ENCODE measurements around the gene RAB26.

Gene RAB26

GRCh38 chr16:2181952-2182351 is 33.5 kb downstream of the RAB26 start:
- DNase-seq = no peak

- DNase-seq = no peak
These were observed 35.2 kb downstream of the RAB26 start for GRCh38 chr16:2183671-2184070.

- DNase-seq = no peak
These were observed 35.9 kb downstream of the RAB26 start for GRCh38 chr16:2184346-2184745.

GRCh38 chr16:2184962-2185361 is 36.5 kb downstream of the RAB26 start:
- DNase-seq = no peak

GRCh38 chr16:2186064-2186463 is 37.6 kb downstream of the RAB26 start:
- DNase-seq = no peak

GRCh38 chr16:2186505-2186904 is 38.1 kb downstream of the RAB26 start:
- no peak for DNase-seq

- DNase-seq = no peak
These were observed 38.8 kb downstream of the RAB26 start for GRCh38 chr16:2187212-2187611.

GRCh38 chr16:2188395-2188794 is 40.0 kb downstream of the RAB26 start:
- DNase-seq = no peak

- no peak for DNase-seq
These were observed 40.9 kb downstream of the RAB26 start for GRCh38 chr16:2189252-2189893.

GRCh38 chr16:2190002-2190658 is 41.7 kb downstream of the RAB26 start:
- DNase-seq = no peak

- DNase-seq = no peak
These were observed 42.4 kb downstream of the RAB26 start for GRCh38 chr16:2190659-2191445.

GRCh38 chr16:2191446-2191706 is 43.0 kb downstream of the RAB26 start:
- no peak for DNase-seq

- peak; percentile 18 for DNase-seq
These were observed 45.9 kb downstream of the RAB26 start for GRCh38 chr16:2194166-2194834.

GRCh38 chr16:2194852-2195321 is 46.5 kb downstream of the RAB26 start:
- DNase-seq = peak; percentile 77

GRCh38 chr16:2195322-2196161 is 47.1 kb downstream of the RAB26 start:
- peak; percentile 61 for DNase-seq

- DNase-seq = peak; percentile 61
These were observed 47.9 kb downstream of the RAB26 start, which contains the start of gene CASKIN1 for GRCh38 chr16:2196162-2196980. TSS of gene CASKIN1 (minus strand) at chr16:2196605. CDS start at chr16:2196432, 173 bp downstream.

GRCh38 chr16:2196981-2197511 is 48.6 kb downstream of the RAB26 start:
- no peak for DNase-seq

GRCh38 chr16:2197765-2198164 is 49.3 kb downstream of the RAB26 start:
- no peak for DNase-seq

- no peak for DNase-seq
These were observed 49.9 kb downstream of the RAB26 start for GRCh38 chr16:2198283-2198682.

GRCh38 chr16:2199095-2199494 is 50.7 kb downstream of the RAB26 start:
- DNase-seq = no peak

GRCh38 chr16:2199621-2200139 is 51.3 kb downstream of the RAB26 start:
- no peak for DNase-seq
